Right ventricle myocardium superior (tissue), 1 donor: ENCODE data around the gene ADGRV1. TPM values are rescaled to one million over a fixed set of nuclear protein-coding genes. Genes with fewer than 3 reads are reported as not detected.

Experiments used
- ATAC-seq: fragments of 200-7000 bp; cut with Tn5 transposase; one replicate; pipeline ENCODE4 v1.9.1; 2020; ENCODE audit warnings: mild to moderate bottlenecking; ENCODE audit not compliant: poor library complexity
- DNase-seq: peaks from one replicate; pipeline ENCODE4 v3.0.0-alpha.2; 2020
- intact Hi-C: fragments of 100-400 bp; cut with DNase I; formaldehyde crosslinking; loops from one replicate; pipeline ENCODE4 v1.11.2; 2022
- total RNA-seq: library from RNA; stranded (reverse); fragmentation: NEBNext Ultra II Directional; extraction: Animal tissue kit (Norgen Biotek cat#: 25700); gene quantifications from one replicate; pipeline ENCODE4 v1.2.1, GENCODE V29; 2021
- donor health status: DM: no; HTN: yes; CAD: no; lungs with severe emphysema.

The ADGRV1 gene
- total RNA-seq, 1 donor from 2014 or later = not detected

- ATAC-seq = no peak
- intact Hi-C loops = no loop called here
Observed at GRCh38 chr5:91160714-91161285, 602.2 kb downstream of the ADGRV1 start.

DNA sequence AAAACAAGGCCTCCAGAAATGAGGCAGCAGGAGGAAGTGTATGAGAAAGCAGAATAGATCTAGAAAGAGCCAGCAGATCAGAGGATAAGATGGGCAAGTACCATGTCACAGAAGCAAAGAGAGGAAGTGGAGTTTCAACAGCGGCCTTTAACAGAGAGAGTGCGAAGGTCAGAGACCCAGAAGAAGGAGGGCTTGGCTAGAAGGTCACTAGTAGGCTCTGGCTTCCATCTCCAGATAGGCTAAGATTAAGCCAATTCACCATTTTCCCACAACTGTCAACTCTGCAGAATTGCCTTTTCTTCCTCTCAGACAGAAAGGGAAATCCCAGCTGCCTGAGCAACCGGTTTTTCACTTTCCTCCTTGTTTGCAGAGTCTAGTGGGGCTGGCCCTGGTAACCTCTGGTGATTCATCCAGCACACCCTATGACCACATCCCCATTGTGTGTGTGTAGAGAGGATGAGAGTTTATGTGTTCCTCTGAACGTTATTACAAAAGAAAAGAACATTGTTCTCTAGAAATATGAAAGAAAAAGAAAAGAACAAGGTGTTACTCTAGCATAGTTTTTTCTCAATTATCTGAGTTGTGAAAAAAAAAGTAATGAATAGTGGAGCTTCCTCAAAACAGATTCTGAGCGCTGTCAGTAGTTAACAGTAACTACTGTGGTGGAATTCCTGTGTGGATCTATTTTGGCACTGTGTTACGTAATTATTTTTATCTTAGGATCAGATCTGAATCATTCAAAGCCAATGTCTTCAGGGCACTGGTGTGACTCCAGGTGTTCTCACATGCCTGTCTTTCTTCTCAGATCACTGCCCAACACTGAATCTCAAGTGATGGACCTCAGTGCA, 604.2 kb downstream of the ADGRV1 start:
- ATAC-seq (peak; percentile 95), DNase-seq (peak; percentile 50)
- intact Hi-C loops = no loop called here

More at GRCh38 chr5:91160714-91161285, 602.2 kb downstream of the ADGRV1 start:
- DNase-seq = no peak

GRCh38 chr5:91164424-91164823, 605.8 kb downstream of the ADGRV1 start:
- intact Hi-C loops = no loop called here
- no peak for ATAC-seq
- no peak for DNase-seq

DNA sequence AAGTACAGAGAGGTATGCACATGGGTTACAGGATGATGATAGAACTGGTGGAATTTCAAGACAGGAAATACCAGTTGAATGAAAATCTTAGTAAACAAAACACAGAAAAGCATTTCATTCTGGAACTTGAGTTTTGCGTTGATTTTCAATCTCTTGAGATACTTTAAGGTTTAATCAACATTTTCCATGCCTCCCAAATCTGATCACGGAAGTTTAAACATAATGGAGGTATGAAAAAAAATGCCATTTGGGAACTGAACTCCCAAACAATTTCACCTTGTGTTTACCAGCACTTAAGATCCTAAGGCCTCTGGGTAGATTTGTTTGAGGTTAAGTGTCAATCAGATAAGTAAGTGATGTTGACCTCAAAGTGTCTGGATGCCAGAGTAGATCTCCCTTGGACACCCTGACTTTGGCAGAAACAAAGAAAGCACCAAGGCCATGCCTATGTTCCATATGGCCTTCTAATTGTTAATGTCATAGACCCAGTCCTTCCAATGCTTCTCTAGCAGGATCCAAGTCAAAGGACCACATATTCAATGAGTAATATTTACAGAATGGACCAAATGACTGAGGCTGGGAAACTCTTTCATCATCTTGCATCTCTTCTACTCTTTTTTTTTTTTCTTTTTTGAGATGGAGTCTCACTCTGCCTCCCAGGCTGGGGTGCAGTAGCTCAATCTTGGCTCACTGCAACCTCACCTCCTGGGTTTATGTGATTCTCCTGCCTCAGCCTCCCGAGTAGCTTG, 607.6 kb downstream of the ADGRV1 start:
- DNase-seq (no peak), ATAC-seq (no peak)
- intact Hi-C loops = no loop called here

DNA sequence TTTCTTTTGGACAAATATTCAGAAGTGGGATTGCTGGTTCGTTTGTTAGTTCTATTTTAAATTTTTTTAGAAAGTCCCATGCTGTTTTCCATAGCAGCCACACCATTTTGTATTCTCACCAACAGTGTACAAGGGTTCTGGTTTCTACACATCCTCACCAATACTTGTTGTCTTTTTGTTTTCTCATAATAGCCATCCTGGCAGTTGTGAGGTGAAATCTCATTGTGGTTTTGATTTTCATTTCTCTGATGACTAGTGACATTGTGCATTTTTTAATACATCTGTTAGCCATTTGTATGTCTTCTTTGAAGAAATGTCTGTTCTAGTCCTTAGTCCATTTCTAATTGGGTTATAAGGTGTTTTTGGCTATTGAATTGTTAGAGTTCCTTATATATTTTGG, 610.3 kb downstream of the ADGRV1 start:
- intact Hi-C loops = no loop called here
- ATAC-seq = no peak
- no peak for DNase-seq

GRCh38 chr5:91170266-91170665, 611.7 kb downstream of the ADGRV1 start:
- DNase-seq = no peak
- intact Hi-C loops = no loop called here

GRCh38 chr5:91171322-91171721, 612.7 kb downstream of the ADGRV1 start:
- intact Hi-C loops = no loop called here
- no peak for ATAC-seq
- DNase-seq = no peak

More at GRCh38 chr5:91170266-91170665, 611.7 kb downstream of the ADGRV1 start:
- ATAC-seq = no peak

DNA sequence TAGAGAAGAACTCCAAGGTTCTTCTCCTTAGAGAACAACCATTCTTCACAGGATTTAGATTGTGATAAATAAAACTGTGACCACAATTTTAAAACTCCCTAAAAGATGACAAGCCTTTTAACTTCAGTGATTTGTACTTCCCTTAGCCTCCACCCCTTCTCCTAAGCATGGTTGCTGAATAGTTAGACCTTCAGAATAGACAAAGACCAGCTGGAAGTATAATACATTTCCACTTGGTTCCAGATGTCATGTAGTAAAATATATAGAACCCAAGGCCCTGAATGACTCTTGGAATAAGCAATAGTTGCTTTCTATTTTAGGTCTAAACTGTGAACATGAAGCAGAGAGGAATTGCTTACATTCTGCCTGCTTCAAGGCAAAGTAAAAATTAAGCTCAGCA, 615.8 kb downstream of the ADGRV1 start:
- DNase-seq (no peak), ATAC-seq (no peak)
- intact Hi-C loops = no loop called here

DNA sequence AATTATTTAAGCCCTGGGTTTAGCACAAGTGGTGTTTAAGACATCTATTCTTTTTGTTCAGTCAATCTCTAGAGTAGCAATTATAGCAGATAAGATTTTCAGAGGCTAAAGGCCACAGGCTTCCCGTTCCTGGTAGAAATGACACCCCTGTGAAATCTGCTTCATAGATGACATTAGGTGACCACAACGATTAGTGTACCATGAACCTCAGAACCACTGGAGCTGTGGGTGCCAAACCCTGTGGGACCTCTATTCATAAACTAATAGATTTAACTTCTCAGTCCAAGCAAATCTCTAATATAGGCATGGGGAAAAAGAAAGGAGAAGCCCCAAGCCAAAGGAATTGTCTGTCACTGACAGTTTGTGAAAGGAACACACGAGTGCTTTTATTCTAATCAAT, 617.1 kb downstream of the ADGRV1 start:
- ATAC-seq (no peak), DNase-seq (no peak)
- intact Hi-C loops = no loop called here

GRCh38 chr5:91176288-91177016, 617.9 kb downstream of the ADGRV1 start:
- ATAC-seq (peak; percentile 68), DNase-seq (no peak)
- intact Hi-C loops = no loop called here

GRCh38 chr5:91177085-91177484, 618.5 kb downstream of the ADGRV1 start:
- ATAC-seq (no peak), DNase-seq (no peak)
- intact Hi-C loops = no loop called here

- DNase-seq = no peak
- no peak for ATAC-seq
- intact Hi-C loops = no loop called here
Observed at GRCh38 chr5:91177639-91178038, 619.0 kb downstream of the ADGRV1 start.

DNA sequence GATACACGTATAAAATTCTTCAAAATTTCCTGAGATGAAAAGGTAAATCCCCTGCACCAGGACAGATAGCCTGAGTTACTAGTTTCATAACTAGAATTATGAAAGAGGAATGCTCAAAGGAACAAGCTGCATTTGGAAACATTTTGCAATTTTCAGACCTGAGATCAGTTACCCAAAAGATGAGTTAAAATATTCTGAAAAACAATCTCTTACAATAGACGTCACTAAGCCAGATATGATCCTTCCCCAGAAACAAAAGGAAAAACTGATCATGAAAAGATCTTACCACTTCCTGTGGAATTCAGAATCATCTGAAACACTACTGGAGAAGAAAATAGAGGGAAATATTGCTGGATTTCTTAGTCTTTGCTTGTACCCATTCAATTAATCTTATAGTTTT, 619.9 kb downstream of the ADGRV1 start:
- no peak for DNase-seq
- intact Hi-C loops = no loop called here
- ATAC-seq = peak; percentile 20

DNA sequence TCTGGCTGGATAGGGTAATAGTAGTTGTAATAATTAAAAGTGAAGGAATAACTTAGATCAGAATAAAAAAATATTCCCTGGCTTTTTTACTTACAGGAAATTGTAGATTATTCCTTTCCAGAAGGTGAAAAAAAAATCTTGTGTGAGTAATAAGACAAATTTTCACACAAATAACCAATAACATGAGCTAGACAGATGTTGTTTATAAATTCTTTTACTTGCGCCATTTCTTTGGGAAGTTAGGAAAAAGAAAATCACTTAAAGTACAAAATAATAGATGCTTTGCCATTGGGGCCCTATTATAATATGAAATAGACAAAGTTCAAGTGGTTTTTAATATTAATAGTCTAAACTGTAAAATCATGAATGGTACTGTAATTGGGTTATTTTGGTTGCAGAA, 620.4 kb downstream of the ADGRV1 start:
- intact Hi-C loops = no loop called here
- ATAC-seq = no peak
- DNase-seq = no peak

GRCh38 chr5:91180506-91180905, 621.9 kb downstream of the ADGRV1 start:
- ATAC-seq = no peak
- intact Hi-C loops = no loop called here
- DNase-seq = no peak

GRCh38 chr5:91182763-91183162, 624.2 kb downstream of the ADGRV1 start:
- ATAC-seq (peak; percentile 82), DNase-seq (no peak)
- intact Hi-C loops = no loop called here

DNA sequence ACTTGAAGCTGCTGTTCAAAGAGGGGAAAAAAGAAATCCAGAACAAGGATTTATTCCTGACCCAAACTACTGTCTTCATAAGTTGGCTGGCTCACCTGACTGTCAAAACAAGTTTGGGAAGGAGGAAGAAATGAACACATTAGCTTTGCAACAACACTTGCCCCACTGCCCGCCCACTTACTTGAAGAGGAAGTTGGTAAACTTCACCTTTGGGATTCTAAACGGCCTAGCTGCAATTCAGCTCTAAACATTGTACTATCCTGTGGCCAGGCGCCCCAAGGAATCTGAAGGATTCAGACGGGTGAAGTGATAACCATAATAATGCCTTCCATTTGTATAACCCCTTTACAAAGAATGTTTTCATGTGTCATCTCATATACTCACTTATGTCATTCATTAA, 625.1 kb downstream of the ADGRV1 start:
- ATAC-seq = no peak
- peak; percentile 66 for DNase-seq
- intact Hi-C loops = no loop called here

DNA sequence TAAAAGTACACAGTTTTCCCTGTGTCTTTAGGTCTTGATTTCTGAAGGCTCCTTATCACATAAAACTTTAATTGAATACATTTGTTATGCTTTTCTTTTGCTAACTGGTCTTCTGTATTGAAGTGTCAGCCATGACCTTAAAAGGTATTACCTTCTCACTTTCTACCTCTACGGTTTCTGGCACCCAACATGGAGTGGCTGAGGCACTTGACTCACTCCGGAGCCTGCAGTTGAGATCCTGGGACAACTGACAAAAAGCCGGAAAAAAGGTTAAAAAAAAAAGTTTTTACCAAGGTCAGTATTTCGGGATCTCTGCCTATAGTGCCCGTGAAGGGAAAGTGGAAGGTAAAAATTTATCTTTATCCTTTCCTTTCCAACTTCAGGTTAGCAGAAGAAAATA, 627.5 kb downstream of the ADGRV1 start:
- DNase-seq (no peak), ATAC-seq (no peak)
- intact Hi-C loops = no loop called here

- intact Hi-C loops = no loop called here
- DNase-seq = no peak
- no peak for ATAC-seq
Observed at GRCh38 chr5:91187032-91187431, 628.4 kb downstream of the ADGRV1 start.
